NCI-H1092 (cell line): Measurements from ENCODE around the gene COL5A3.
"Not testable (repeated sequence)": the region's sequence is repeated elsewhere in the genome, so short reads cannot be mapped to it uniquely, and the experiment has no call there.

Experiments
- DNase-seq: peaks from one replicate; lab custom pipeline; 2025; lab: John Stamatoyannopoulos, UW

The COL5A3 gene

DNA sequence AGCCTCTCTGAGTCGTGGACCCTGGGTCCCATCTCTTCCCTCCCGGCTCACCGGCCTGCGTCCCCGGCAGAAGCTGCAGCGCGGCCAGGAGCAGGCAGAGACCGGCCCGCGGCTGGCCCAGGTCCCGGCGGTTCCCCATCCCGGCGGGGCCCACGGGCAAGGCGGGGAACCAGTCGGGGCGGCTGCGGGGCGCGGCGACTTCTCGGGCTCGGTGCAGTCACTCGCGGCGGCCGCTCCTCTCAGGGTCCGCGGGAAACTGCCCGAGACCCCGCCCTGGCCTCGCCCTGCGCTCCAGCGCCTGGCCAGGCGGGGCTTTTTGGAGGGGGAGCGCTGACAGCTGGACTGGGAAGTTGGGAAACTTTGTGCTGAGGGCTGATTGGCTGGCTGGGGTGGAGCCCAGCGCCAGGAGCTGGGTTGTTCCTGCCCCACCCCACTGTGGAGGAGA is at the start of gene COL5A3:
Gene COL5A3, minus strand, starts transcription at position 258 of the 445 bp plus-strand sequence. Its CDS starts 119 bp downstream, at position 139.
- DNase-seq = no peak

DNA sequence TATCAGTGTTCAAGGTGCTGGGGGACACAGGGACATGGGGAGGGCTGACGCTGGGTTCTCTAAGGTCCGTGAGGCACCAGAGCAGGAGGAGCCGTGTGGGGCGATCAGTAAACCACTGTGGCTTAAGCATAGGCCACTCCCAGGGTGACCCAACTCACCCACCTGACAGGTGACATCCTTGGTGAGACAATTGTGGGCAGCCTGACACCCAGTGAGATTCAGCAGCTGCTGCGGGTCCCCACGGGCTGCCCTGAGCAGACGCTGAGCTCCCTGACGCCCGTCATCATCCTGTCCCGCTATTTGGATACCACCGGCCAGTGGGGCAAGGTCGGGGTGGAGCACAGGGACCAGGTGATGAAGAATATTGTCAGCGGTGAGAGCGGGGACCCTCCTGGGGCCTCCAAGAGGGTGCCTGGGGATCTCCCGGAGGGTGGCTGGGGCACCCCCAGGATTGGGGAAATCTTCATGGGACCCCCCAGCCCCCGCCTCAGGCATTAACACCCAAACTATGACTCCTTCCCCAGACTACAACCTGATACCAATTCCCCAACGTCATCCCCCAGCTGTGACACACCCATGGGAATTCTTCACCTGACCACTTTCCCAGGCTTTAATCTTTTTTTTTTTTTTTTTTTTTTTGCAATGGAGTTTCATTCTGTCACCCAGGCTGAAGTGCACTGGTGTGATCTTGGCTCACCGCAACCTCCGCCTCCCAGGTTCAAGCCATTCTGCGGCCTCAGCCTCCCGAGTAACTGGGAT is 42.5 kb upstream of the COL5A3 start:
- no peak for DNase-seq

GRCh38 chr19:10049626-10050025 is 39.3 kb upstream of the COL5A3 start:
- no peak for DNase-seq

- DNase-seq = no peak
Observed at GRCh38 chr19:10045371-10045770, 35.1 kb upstream of the COL5A3 start.

DNA sequence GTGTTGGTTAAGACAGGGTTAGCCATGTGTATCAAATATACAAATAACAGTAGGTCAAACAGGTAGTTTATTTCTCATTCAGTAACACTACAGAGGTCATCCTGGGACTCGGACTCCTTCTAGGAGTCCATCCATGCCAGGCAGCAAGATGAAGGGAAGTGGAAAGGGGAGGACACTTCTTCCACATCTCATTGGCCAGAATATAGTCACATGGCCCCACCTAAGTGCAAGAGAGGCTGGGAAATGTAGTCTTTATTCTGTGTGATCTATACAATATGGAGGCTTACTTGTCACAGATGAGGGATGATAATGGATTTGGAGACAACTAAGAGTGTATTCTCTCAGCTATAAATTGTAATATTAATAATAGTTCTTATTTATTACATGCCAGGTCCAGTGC is 34.1 kb upstream of the COL5A3 start:
- DNase-seq = no peak

- DNase-seq = no peak
Observed at GRCh38 chr19:10043286-10043927, 33.1 kb upstream of the COL5A3 start.

GRCh38 chr19:10037809-10038208 is 27.5 kb upstream of the COL5A3 start:
- DNase-seq = no peak

GRCh38 chr19:10037367-10037766 is 27.1 kb upstream of the COL5A3 start:
- no peak for DNase-seq

- DNase-seq = no peak
Observed at GRCh38 chr19:10036601-10037071, 26.3 kb upstream of the COL5A3 start.

DNA sequence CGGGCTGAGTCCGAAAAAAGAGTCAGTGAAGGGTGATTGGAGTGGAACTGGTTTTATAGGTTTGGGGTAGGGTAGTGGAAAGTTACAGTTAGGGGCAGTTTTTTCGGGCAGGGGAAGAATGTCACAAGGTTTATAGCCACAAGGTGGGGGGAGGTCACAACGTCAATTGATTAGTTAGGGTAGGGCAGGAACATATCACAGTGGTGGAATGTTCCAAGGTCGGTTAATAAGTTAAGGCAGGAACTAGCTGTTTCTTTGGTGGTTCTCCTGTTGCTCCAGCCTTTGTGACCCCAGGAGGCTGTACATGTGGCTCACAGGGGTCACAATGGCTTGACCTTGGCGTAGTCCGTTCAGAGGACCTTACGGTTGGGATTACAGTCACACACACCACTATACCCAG is 23.3 kb upstream of the COL5A3 start:
- no peak for DNase-seq

- peak; percentile 86 for DNase-seq
Observed at GRCh38 chr19:10027158-10027997, 17.1 kb upstream of the COL5A3 start.

DNA sequence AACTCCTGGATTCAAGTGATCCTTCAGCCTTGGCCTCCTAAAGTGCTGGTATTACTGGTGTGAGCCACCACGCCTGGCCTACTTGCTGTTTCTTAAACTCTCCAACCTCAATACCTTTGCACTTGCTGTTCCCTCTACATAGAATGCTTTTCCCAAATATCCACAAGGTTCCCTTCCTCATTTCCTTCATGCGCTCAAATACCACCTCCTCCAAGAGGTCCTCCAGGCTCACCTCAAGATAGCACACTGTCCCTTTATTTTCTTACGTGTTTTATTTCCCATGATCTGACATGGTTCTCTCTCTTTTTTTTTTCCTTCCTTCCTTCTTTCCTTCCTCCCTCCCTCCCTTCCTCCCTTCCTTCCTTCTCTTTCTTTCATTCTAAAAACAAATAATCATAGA is 16.4 kb upstream of the COL5A3 start:
- DNase-seq = no peak

DNA sequence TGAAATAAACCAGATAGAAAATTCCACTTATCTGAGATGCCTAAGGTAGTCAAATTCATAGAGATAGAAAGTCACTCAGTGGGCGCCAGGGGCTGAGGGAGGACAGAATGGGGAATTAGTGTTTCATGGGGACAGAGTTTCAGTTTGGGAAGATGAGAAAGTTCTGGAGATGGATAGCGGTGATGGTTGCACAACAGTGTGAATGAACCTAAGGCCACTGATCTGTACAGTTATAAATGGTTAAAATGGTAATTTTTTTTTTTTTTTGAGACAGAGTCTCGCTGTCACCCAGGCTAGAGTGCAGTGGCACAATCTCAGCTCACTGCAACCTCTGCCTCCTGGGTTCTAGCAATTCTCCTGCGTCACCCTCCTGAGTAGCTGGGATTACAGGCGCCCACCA is 12.8 kb upstream of the COL5A3 start:
- DNase-seq = not testable (repeated sequence)

DNA sequence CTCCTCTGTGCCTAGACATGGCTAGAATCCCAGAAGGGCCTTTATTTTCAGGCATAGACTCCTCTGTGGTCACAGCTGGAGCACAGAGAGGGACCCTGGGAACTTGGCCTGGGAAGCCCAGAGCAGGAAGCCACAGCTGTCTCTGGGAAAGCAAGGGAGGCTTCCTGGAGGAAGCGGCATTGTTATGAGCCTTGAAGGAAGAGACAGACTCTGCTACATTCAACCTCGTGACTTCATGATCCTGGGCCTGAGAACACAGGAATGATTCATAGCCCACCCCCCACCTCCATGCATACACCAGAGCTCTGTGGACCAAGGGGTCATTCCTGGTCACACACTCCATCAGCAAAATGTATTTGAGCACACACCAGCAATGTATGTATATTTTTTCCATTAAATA is 11.6 kb upstream of the COL5A3 start:
- no peak for DNase-seq

- no peak for DNase-seq
Observed at GRCh38 chr19:10021446-10021845, 11.1 kb upstream of the COL5A3 start.

DNA sequence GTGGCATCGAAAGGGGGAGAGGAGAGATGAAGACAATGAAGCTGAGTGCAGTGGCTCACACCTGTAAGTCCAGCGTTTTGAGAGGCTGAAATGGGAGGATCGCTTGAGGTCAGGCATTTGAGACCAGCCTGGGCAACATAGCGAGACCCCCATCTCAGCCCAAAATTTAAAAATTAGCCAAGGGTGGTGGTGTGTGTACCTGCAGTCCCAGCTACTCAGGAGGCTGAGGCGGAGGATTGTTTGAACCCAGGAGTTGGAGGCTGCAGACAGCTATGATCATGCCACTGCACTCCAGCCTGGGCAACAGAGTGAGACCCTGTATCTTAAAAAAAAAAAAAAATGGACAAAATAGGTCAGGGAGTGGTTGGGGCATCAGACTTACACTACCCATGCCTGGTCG is 10.5 kb upstream of the COL5A3 start:
- no peak for DNase-seq

DNA sequence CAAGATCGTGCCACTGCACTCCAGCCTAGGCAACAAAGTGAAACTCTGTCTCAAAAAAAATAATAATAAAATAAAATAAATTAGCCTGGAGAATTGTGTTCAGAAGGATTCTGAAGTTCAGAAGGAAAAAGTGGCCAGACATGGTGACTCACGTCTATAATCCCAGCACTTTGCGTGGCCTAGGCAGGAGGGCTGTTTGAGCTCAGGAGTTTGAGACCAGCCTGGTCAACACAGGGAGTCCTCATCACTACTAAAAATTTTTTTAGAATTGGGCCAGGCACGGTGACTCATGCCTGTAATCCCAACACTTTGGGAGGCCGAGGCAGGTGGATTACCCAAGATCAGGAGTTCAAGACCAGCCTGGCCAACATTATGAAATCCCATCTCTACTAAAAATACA is 8.9 kb upstream of the COL5A3 start:
- no peak for DNase-seq

DNA sequence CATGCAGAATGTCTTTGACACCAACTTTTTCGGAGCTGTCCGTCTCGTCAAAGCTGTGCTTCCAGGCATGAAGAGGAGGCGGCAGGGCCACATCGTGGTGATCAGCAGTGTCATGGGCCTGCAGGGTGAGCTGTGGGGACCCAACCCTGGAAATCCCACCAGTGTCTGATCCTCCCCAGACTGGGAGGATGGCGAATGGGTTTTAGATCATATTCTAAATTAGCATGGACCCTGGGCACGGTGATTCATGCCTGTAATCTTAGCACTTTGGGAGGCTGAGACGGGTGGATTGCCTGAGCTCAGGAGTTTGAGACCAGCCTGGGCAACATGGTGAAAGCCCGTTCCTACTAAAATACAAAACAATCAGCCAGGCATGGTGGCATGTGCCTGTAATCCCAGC is 8.5 kb upstream of the COL5A3 start:
- no peak for DNase-seq

DNA sequence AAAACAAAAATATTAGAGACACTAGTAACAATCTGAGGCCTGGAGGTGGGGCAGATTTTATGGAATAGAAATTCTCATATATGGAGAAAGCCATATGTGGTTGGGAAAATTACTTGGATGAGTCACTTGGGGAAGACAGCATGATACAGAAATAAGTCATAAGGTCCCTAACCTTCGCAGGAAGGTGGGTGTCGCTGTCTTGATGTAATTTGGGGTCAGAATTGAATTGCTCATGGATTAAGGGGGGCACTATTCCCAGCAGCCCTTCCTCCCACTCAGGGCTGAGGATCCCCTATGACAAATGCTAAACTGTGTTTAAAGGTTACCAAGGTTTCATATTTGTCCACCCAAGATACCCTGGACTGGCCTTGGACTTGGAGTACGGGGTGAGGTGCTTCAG is 8.0 kb upstream of the COL5A3 start:
- no peak for DNase-seq

GRCh38 chr19:10013834-10014618 is 3.7 kb upstream of the COL5A3 start:
- DNase-seq = no peak

GRCh38 chr19:10013316-10013715 is 3.0 kb upstream of the COL5A3 start, which contains the start of gene RDH8:
TSS of gene RDH8 (plus strand) at chr19:10013483. CDS start at chr19:10013498, 15 bp downstream.
- DNase-seq = no peak

- no peak for DNase-seq
Observed at GRCh38 chr19:10011974-10012373, 1.7 kb upstream of the COL5A3 start.
